ENCODE measurements around the gene ANKZF1. TPM values are rescaled to one million over a fixed set of nuclear protein-coding genes. Genes with fewer than 3 reads are reported as not detected.

The ANKZF1 gene
- total RNA-seq, 1 donor from 2014 or later, result 43.8 TPM

GRCh38 chr2:219214141-219214540 is 15.5 kb upstream of the ANKZF1 start:
- H3K4me2 ChIP-seq (ENCODE audit: low read length), result no peak overlapping the region
- H4K20me1 ChIP-seq (ENCODE audit: insufficient read depth, low read length), result peaks cover 1% of the 10 kb centered on the region
- H3K79me2 ChIP-seq (ENCODE audit: insufficient read depth, low read length), result peaks cover 8% of the 10 kb centered on the region
- no peak overlapping the region for H3K4me3 ChIP-seq (ENCODE audit: insufficient read depth, low read depth, low read length)
- H3K4me1 Mint-ChIP-seq (ENCODE audit: low read depth, unreplicated experiment), result peaks cover 6% of the 10 kb centered on the region
- no peak overlapping the region for H3K4me3 Mint-ChIP-seq (ENCODE audit: unreplicated experiment)
- TF ChIP-seq CTCF (IDR thresholded peaks at IDR 0.05; ENCODE audit: insufficient read depth, low read depth, low read length), result no peak
- TF ChIP-seq EZH2 (IDR thresholded peaks at IDR 0.05; ENCODE audit: insufficient read depth, low read length), result no peak
- H3K27me3 Mint-ChIP-seq (ENCODE audit: low read depth, unreplicated experiment), result no peaks in the 10 kb centered on the region
- no peaks in the 10 kb centered on the region for H3K9me3 Mint-ChIP-seq (ENCODE audit: unreplicated experiment)
- DNase-seq (ENCODE audit: low read depth) (no peak), FAIRE-seq (no peak)
- no peak overlapping the region for H3K27ac ChIP-seq (ENCODE audit: low read depth, low read length)
- H3K27ac Mint-ChIP-seq (ENCODE audit: unreplicated experiment), result peak overlapping the region; percentile 4
- no peaks in the 10 kb centered on the region for H3K27me3 ChIP-seq (ENCODE audit: insufficient read depth, low read length)
- H3K9ac ChIP-seq (ENCODE audit: low read length), result no peak overlapping the region
- H3K4me1 ChIP-seq (ENCODE audit: insufficient read depth, low read length), result peaks cover 17% of the 10 kb centered on the region
- no peak overlapping the region for H2AFZ ChIP-seq (ENCODE audit: low read depth, low read length)
- H3K36me3 ChIP-seq (ENCODE audit: insufficient read depth, low read length), result peaks cover 7% of the 10 kb centered on the region
- peaks cover 21% of the 10 kb centered on the region for H3K36me3 Mint-ChIP-seq (ENCODE audit: low read depth, unreplicated experiment)
- H3K9me3 ChIP-seq (ENCODE audit: insufficient read depth, low read depth, low read length), result no peaks in the 10 kb centered on the region

GRCh38 chr2:219214786-219215185 is 14.8 kb upstream of the ANKZF1 start:
- peaks cover 6% of the 10 kb centered on the region for H3K4me1 Mint-ChIP-seq (ENCODE audit: low read depth, unreplicated experiment)
- TF ChIP-seq CTCF (IDR thresholded peaks at IDR 0.05; ENCODE audit: insufficient read depth, low read depth, low read length), result no peak
- no peak for TF ChIP-seq EZH2 (IDR thresholded peaks at IDR 0.05; ENCODE audit: insufficient read depth, low read length)
- H2AFZ ChIP-seq (ENCODE audit: low read depth, low read length), result no peak overlapping the region
- H3K79me2 ChIP-seq (ENCODE audit: insufficient read depth, low read length), result peaks cover 8% of the 10 kb centered on the region
- DNase-seq (ENCODE audit: low read depth), result no peak
- H3K4me2 ChIP-seq (ENCODE audit: low read length), result no peak overlapping the region
- no peaks in the 10 kb centered on the region for H3K9me3 ChIP-seq (ENCODE audit: insufficient read depth, low read depth, low read length)
- no peaks in the 10 kb centered on the region for H3K27me3 Mint-ChIP-seq (ENCODE audit: low read depth, unreplicated experiment)
- H4K20me1 ChIP-seq (ENCODE audit: insufficient read depth, low read length), result peaks cover 8% of the 10 kb centered on the region
- H3K4me1 ChIP-seq (ENCODE audit: insufficient read depth, low read length), result peaks cover 23% of the 10 kb centered on the region
- H3K9me3 Mint-ChIP-seq (ENCODE audit: unreplicated experiment), result no peaks in the 10 kb centered on the region
- H3K27ac Mint-ChIP-seq (ENCODE audit: unreplicated experiment), result peak overlapping the region; percentile 9
- H3K27ac ChIP-seq (ENCODE audit: low read depth, low read length), result no peak overlapping the region
- no peak for FAIRE-seq
- H3K9ac ChIP-seq (ENCODE audit: low read length), result no peak overlapping the region
- H3K36me3 ChIP-seq (ENCODE audit: insufficient read depth, low read length), result peaks cover 7% of the 10 kb centered on the region
- no peaks in the 10 kb centered on the region for H3K27me3 ChIP-seq (ENCODE audit: insufficient read depth, low read length)
- H3K4me3 ChIP-seq (ENCODE audit: insufficient read depth, low read depth, low read length), result no peak overlapping the region
- peaks cover 21% of the 10 kb centered on the region for H3K36me3 Mint-ChIP-seq (ENCODE audit: low read depth, unreplicated experiment)
- H3K4me3 Mint-ChIP-seq (ENCODE audit: unreplicated experiment), result no peak overlapping the region

GRCh38 chr2:219215871-219216534 is 13.6 kb upstream of the ANKZF1 start:
- Histone ChIP-seq H3K4me1 (ENCODE audit: insufficient read depth, low read length) (peaks cover 23% of the 10 kb centered on the region), H3K27ac (ENCODE audit: low read depth, low read length) (no peak overlapping the region), H3K79me2 (ENCODE audit: insufficient read depth, low read length) (peaks cover 8% of the 10 kb centered on the region), H3K36me3 (ENCODE audit: insufficient read depth, low read length) (peaks cover 7% of the 10 kb centered on the region), H3K9me3 (ENCODE audit: insufficient read depth, low read depth, low read length) (no peaks in the 10 kb centered on the region), H3K4me3 (ENCODE audit: insufficient read depth, low read depth, low read length) (no peak overlapping the region), H3K9ac (ENCODE audit: low read length) (no peak overlapping the region), H2AFZ (ENCODE audit: low read depth, low read length) (no peak overlapping the region), H4K20me1 (ENCODE audit: insufficient read depth, low read length) (peaks cover 10% of the 10 kb centered on the region), H3K27me3 (ENCODE audit: insufficient read depth, low read length) (no peaks in the 10 kb centered on the region), H3K4me2 (ENCODE audit: low read length) (no peak overlapping the region)
- no peaks in the 10 kb centered on the region for H3K9me3 Mint-ChIP-seq (ENCODE audit: unreplicated experiment)
- H3K27me3 Mint-ChIP-seq (ENCODE audit: low read depth, unreplicated experiment), result no peaks in the 10 kb centered on the region
- DNase-seq (ENCODE audit: low read depth) (no peak), FAIRE-seq (no peak)
- H3K27ac Mint-ChIP-seq (ENCODE audit: unreplicated experiment), result no peak overlapping the region
- no peak overlapping the region for H3K4me3 Mint-ChIP-seq (ENCODE audit: unreplicated experiment)
- TF ChIP-seq EZH2 (IDR thresholded peaks at IDR 0.05; ENCODE audit: insufficient read depth, low read length) (no peak), CTCF (IDR thresholded peaks at IDR 0.05; ENCODE audit: insufficient read depth, low read depth, low read length) (no peak)
- H3K4me1 Mint-ChIP-seq (ENCODE audit: low read depth, unreplicated experiment), result peaks cover 6% of the 10 kb centered on the region
- peaks cover 25% of the 10 kb centered on the region for H3K36me3 Mint-ChIP-seq (ENCODE audit: low read depth, unreplicated experiment)

All from astrocyte (in vitro differentiated cells and primary cell).